HG02678 (cell line): ENCODE measurements around the gene PACRG.

ENCODE experiments used
- ATAC-seq: cut with Tn5 transposase; IDR thresholded peaks from one replicate; pipeline ENCODE4 v1.9.1; 2021; ENCODE audit warnings: mild to moderate bottlenecking, moderate library complexity; ENCODE audit not compliant: unreplicated experiment

The PACRG gene

DNA sequence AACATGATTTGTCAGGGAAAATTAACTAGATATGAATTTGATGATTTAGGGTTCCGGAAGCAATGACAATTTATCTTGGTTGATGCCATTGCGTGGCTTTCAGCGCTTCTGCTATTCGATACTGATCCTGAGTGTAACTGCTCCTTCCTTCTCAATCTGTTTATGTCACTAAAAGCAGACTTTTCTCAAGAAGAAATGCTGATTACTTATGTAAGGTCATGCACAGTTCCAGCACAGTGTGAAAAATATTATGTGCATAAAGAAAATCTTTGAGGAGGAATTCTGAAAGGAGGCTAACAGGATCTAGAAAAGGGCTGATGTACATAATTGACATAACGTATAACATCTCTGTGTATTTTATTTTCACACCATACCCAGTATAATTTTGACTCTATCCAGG lies 336.6 kb downstream of the PACRG start:
- no peak for ATAC-seq

GRCh38 chr6:163066200-163066599 lies 338.4 kb downstream of the PACRG start:
- no peak for ATAC-seq

GRCh38 chr6:163077134-163077533 lies 349.4 kb downstream of the PACRG start:
- no peak for ATAC-seq

DNA sequence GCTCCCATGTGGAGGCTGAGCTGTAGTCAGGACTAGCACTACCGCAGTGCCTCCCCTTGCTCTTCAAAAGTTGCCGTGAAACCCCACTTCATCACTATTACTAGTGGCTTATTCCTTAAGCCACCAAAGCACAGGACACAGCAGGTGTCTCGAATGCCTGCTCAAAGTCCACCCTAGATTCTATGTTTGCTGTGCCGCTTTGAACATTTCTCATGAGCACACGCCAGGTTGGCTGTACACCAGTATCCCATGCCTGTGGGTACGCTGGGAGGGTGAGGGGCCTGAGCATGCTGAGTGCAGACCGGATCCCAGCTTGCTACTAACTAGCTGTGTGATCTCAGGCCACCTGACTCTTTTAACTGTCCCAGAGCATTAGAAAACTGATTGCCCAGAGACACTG lies 350.9 kb downstream of the PACRG start:
- no peak for ATAC-seq

DNA sequence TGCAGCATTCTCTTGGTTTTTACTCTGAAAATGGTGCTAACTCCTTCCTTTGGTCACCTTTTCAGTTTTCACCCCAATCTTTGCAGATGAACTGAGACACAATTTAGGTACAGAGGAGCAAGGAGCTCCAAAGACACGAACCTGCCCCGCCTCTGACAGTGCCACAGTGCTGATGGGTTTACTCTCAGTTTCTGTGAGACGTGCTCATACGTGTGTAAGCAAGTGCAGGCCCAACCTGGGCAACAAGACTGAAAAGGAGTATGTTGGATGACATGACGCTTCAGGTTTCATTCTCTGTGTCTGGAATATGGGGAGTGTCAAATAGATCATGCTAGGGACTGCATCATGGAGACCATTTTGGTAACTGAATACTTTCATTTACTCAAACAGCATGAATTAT lies 352.5 kb downstream of the PACRG start:
- ATAC-seq, result no peak

GRCh38 chr6:163083141-163083540 lies 355.4 kb downstream of the PACRG start:
- ATAC-seq, result no peak

DNA sequence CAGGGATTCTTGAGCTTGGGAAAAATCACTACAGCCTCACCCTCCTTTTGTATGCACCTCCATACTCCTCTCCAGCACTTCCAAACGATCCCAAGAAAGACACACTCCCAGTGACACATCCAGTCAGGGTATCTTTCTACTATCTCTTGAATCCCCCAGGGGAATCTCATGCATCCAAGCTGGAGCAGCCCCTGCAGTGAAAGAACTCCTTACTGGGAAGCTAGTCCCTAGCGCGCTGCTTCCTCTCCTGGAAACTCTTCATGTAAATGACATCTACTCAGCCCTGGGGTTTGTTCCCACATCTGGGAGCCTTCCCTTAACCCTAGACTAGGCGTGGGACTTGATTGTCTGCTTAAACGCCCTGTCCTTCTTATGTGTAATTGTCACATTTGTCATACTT lies 357.7 kb downstream of the PACRG start:
- ATAC-seq, result no peak

DNA sequence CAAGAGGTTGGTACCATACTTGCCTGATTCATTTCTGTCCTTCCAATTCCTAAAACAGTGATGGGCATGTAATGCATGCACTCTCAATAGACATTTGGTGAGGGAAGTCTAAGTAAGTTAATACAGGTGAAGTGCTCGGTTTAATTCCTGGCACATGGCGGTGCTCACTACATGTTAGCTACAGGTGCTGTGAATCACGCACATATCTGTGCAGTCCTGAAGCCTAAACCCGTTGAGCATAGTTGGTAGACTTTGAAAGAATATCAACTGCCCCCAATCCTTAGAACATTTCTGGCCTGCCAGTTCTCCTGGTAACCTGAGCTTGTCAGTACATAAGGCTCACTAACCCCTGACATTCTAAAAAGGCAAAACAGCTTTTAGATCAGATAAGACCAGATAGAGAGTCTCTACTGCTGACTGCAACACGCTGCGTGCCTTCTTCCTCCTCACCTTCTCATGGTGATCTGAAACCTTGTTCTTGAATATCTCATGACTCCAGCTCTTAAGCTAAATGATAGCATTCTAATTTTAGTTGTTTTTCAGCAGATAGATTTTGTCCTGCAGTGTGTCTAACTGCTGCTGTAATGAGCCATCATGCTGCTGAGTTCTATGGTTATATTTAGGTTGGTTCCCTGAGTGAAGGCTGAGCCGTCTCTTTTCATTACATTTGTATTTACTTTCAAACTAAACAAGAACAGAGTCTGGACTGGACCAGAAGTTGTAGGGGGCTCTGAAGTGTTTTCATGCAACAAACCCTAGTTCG lies 358.3 kb downstream of the PACRG start:
- ATAC-seq, result no peak

DNA sequence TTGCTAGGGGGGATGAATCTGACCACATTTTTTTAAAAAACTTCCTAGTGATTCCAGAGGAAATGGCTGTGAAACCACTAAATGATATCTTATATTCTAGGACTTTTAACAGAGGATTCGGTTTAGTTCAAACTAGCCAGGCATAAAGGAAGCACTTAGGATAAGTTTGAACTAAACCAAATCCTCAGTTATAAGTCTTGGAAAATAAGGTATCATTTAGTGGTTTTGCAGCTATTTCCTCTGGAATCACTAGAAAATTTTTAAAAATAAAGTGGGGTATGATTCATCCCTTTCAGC lies 358.8 kb downstream of the PACRG start:
- no peak for ATAC-seq

- no peak for ATAC-seq
Measured at GRCh38 chr6:163087981-163088380, 360.2 kb downstream of the PACRG start.

- no peak for ATAC-seq
Measured at GRCh38 chr6:163092876-163093275, 365.1 kb downstream of the PACRG start.

GRCh38 chr6:163094881-163095280 lies 367.1 kb downstream of the PACRG start:
- no peak for ATAC-seq

GRCh38 chr6:163095401-163095800 lies 367.6 kb downstream of the PACRG start:
- ATAC-seq, result no peak

DNA sequence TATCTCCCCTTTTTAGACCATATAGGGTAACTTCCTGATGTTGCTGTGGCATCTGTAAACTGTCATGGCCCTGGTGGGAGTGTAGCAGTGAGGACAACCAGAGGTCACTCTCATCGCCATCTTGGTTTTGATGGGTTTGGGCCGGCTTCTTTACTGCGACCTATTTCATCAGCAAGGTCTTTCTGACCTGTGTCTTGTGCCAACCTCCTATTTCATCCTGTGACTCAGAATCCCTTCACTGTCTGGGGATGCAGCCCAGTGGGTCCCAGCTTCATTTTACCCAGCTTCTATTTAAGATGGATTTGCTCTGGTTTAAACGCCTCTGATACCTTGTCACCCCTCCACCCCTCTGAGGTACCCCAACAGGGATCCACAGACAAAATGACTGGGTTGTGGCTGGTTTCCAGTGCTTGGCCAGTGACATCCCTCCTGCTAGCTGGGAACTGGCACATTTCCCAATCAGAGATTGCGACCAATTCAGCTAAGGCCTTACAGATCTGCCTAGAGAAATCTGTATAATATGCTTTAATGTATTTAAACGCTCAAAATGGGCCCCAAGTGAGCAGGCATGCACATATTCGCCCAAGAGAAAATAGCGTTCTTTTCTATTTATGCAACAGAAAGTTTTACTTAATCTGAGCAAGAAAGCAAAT lies 371.2 kb downstream of the PACRG start:
- ATAC-seq, result no peak

DNA sequence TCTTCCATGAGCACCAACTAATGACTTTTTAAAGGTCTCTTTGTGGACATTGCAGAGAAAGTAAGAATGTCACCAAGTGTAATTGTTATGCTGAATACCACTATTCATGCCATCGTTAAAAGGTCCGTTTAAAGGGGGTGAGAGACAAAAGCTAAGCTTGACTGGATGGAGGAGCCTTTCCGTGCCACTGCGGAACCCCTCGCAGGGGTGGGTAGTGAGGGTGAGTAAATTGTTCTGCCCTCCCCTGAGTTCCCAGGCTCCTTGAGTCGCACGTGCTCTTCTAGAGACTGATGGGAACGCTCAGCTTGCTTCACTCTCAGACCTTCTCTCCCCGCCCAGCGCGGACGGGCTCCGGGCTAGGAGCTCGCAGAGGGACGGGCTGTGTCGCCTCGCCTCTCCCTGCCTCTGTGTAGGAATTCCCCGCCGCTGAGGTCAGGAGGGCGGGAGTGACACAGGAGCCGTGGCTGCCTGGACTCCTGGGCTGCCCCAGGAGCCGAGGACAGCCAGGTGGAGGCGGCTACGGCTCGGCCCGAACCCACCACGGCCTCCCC lies 371.9 kb downstream of the PACRG start:
- ATAC-seq, result no peak

- no peak for ATAC-seq
Measured at GRCh38 chr6:163100259-163100658, 372.5 kb downstream of the PACRG start.

DNA sequence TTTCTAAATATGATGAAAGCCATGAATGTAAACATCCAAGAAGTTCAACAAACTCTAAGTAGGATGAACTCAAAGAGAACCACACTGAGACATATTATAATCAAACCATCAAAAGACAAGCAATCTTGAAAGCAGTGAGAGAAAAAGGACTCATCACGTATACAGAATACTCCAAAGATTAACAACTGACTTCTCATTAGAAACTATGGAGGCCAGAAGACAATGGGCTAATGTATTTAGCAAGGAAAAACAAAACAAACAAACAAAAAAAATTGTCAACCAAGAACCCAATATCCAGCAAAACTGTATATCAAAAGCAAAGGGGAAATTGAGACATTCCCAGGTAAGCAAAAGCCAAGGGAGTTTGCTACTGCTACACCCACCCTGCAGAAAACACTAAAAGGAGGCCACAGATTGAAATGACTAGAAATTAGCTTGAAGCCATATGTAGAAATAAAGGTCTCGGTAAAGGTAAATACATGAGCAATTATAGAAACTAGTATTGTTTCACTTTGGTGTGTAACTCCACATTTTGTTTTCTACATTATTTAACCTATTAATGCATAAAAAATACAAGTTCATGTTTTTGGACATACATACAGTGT lies 385.7 kb downstream of the PACRG start:
- no peak for ATAC-seq

DNA sequence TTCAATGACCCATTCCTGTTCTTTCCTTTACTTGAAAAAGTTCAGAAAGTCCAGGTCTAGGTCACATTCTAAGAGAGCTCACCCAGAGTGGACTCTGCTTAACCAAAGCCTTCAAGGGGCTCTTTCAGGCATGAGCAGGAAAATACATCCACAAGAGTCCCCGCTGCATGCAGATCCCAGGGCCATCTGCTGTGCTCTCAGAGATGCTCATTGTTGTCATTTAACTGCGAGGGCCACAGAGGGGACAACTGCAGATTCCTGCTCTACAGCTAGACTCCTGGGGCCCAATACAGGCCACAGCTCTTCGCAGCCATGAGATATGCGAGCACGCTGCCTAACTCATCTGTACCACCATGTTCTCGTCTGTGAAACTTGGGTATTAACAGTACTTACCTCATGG lies 391.2 kb downstream of the PACRG start:
- no peak for ATAC-seq

- no peak for ATAC-seq
Measured at GRCh38 chr6:163120223-163120622, 392.4 kb downstream of the PACRG start.

GRCh38 chr6:163121270-163121669 lies 393.5 kb downstream of the PACRG start:
- ATAC-seq, result no peak

GRCh38 chr6:163122365-163122764 lies 394.6 kb downstream of the PACRG start:
- no peak for ATAC-seq

- ATAC-seq, result no peak
Measured at GRCh38 chr6:163123098-163123497, 395.3 kb downstream of the PACRG start.
